ENCODE measurements around the gene APOBR.
"Not testable (repeated sequence)": the region's sequence is repeated elsewhere in the genome, so short reads cannot be mapped to it uniquely, and the experiment has no call there.

Gene APOBR

GRCh38 chr16:28499854-28500253, 5.4 kb downstream of the APOBR start:
- no peak for DNase-seq

- not testable (repeated sequence) for DNase-seq
Observed at GRCh38 chr16:28500476-28501180, 6.2 kb downstream of the APOBR start.

DNA sequence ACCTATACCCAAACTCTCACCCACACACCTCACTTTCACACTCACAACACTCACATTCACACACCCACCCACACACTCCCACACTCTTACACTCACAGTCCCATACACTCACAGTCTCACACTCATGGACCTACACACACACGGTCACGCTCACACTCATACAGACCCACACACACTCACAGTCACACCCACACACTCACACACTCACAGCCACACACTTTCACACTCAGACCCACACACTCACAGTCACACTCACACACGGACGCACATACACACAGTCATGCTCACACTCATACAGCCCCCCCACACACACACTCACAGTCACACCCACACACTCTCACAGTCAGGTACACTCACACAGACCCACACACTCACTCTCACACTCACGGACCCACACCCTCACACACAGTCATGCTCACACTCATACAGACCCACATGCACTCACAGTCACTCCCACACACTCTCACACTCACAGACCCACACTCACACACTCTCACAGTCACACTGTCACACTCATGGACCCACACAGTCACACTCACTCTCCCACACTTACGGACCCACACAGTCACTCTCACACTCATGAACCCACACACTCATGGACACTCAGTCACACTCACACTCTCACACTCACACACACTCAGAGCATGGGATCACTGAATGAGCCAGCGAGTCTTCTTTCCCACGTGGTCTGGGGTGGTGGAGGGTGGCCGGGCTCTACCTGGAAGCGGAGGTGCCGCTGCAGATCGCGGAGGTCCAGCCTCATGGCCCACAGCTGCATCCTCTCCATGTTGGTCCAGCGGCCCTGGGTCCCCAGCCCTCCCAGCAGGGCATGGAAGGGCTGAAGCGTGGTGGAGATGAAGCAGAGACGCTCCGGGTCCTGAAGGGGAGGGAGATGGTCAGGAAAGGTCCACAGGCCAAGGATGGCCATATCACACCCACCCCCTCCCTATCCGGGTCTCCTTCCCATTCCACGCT, 7.1 kb downstream of the APOBR start:
- no peak for DNase-seq

GRCh38 chr16:28502290-28502689, 7.8 kb downstream of the APOBR start:
- DNase-seq: no peak

- DNase-seq: no peak
Observed at GRCh38 chr16:28503470-28504259, 9.2 kb downstream of the APOBR start.

GRCh38 chr16:28504707-28505404, 10.4 kb downstream of the APOBR start:
- no peak for DNase-seq

GRCh38 chr16:28505489-28506137, 11.2 kb downstream of the APOBR start:
- DNase-seq: no peak

DNA sequence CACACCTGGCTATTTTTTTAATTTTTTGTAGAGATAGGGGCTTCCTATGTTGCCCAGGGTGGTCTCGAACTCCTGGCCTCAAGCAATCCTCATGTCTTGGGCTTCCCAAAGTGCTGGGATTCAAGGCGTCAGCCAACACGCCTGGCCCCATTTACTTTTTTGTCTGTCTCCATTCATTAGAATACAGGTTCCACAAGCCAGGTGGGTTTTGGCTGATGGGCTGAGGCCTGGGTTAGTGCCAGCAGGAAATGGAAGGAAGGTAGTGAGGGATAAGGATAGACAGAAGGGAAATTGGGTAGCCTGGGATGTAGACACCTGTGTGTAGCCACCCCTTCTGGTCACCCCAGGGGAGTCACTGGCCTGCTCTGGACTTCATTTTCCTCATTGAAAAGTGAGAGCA, 16.6 kb downstream of the APOBR start:
- no peak for DNase-seq

- DNase-seq: no peak
Observed at GRCh38 chr16:28511801-28512789, 17.7 kb downstream of the APOBR start.

GRCh38 chr16:28513484-28514181, 19.2 kb downstream of the APOBR start:
- no peak for DNase-seq

DNA sequence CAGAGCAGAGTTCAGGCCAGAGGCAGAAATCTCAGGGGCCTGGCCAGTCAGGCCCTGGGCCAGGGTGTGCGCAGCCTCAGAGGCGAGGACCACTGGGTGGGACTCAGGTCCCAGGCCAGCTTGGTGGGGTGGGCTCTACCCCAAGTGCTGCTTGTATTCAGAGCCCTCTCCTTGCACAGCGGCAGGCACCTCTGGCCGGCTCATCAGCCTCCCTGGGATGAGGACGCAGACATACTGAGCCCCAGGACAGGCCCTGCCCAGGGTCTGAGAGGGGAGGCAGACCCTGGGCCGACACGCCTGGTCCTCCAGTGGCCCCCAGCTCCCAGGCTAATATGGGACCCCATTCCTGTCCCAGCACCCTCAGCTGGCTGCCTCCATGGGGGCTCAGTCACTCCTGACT, 19.8 kb downstream of the APOBR start:
- DNase-seq: no peak

- no peak for DNase-seq
Observed at GRCh38 chr16:28520672-28521071, 26.2 kb downstream of the APOBR start.

GRCh38 chr16:28521436-28521835, 27.0 kb downstream of the APOBR start:
- DNase-seq: no peak

- no peak for DNase-seq
Observed at GRCh38 chr16:28522792-28523191, 28.3 kb downstream of the APOBR start.

DNA sequence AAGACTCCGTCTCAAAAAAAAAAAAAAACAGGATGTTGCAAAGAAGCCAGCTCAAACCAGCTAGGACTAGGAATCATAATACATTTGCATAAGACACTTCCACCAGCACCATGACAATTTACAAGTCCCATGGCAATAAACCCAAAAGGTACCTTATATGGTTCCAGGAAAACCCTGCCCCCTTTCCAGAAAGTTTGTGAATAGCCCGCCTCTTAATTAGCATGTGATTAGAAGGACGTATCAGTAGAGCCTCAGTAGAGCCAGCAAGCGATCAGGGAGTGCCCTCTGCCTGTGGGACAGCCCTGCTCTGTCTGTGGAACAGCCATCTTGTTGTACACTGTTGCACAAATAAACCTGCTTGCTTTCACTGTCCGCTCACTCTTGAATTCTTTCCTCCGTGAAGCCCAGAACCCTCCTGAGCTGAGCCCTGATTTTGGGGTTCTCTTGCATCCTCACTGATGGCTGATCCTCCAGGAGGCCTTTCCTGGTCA, 30.3 kb downstream of the APOBR start:
- no peak for DNase-seq

DNA sequence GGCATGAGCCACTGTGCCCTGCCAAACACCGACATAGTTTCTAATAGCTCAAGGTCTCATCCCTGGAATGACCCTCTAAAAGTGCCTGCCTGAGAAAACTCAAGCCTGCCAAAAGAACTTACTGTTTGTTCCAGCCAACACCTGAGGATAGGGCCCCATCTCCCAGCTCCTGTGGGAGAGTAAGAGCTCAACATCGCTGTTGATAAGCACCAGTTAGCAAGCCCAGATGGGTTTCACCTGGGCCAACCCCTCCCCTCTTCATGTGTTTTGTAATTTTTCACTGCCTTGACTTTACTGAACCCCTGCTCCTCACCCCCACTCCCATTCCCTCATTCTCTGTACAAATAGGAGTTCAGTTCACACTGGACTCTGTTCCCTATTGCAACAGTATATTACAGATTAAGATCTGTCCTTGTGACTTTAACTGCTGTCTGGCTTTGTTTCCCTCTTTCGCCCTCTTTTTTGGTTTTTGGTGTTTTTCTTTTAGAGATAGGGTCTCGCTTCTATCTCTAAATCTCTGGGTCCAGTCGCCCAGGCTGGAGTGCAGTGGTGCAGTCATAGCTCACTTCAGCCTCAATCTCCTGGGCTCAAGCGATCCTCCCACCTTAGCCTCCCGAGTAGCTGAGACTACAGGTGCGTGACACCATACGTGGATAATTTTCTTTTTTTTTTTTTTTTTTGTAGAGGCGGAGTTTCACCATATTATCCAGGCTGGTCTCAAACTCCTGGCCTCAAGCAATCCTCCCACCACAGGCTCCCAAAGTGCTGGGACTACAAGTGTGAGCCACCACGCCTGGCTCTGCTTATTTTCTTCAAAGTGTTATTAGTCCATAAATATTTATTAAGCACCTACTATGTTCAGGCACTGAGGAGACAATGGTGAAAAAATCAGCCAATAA, 32.0 kb downstream of the APOBR start:
- DNase-seq: no peak

- DNase-seq: not testable (repeated sequence)
Observed at GRCh38 chr16:28527100-28527785, 32.8 kb downstream of the APOBR start.

GRCh38 chr16:28527985-28528384, 33.5 kb downstream of the APOBR start:
- DNase-seq: no peak

Measured in effector CD4-positive, alpha-beta T cell (primary cell).